Neural progenitor cell (in vitro differentiated cells): ENCODE data around the gene PITX3. TPM values are rescaled to one million over a fixed set of nuclear protein-coding genes. Genes with fewer than 3 reads are reported as not detected.

Experiments
- DNase-seq: peaks from one replicate; pipeline ENCODE4 v3.0.0-alpha.2; 2016; ENCODE audit warnings: low spot score
- H2AFZ ChIP-seq: fragments of 200-600 bp; sonication (generic); replicated peaks from 2 replicates; pipeline ENCODE4 v1.6.1; 2016; ENCODE audit warnings: antibody characterized with exemption
- H3F3A ChIP-seq: fragments of 200-600 bp; sonication (generic); 2 replicates; pipeline ENCODE4 v1.6.1; 2016; ENCODE audit warnings: antibody characterized with exemption, low read depth
- H3K27ac ChIP-seq: fragments of 200-600 bp; sonication (generic); 2 replicates; pipeline ENCODE4 v1.5.1; 2016; ENCODE audit warnings: mild to moderate bottlenecking
- H3K27me3 ChIP-seq: fragments of 200-600 bp; sonication (generic); 2 replicates; pipeline ENCODE4 v1.6.1; 2016; ENCODE audit warnings: mild to moderate bottlenecking, moderate library complexity
- H3K36me3 ChIP-seq: fragments of 200-600 bp; sonication (generic); 2 replicates; pipeline ENCODE4 v1.5.1; 2016
- H3K4me1 ChIP-seq: fragments of 200-600 bp; sonication (generic); 2 replicates; pipeline ENCODE4 v1.6.1; 2016; ENCODE audit warnings: mixed run types
- H3K4me2 ChIP-seq: fragments of 200-600 bp; sonication (generic); 2 replicates; pipeline ENCODE4 v1.6.1; 2016
- H3K4me3 ChIP-seq: fragments of 200-600 bp; sonication (generic); 2 replicates; pipeline ENCODE4 v1.5.1; 2016
- H3K79me2 ChIP-seq: fragments of 200-600 bp; sonication (generic); 2 replicates; pipeline ENCODE4 v1.6.1; 2016; ENCODE audit warnings: low read depth
- H3K9ac ChIP-seq: fragments of 200-600 bp; sonication (generic); 2 replicates; pipeline ENCODE4 v1.6.1; 2016
- H3K9me3 ChIP-seq: fragments of 200-600 bp; sonication (generic); 2 replicates; pipeline ENCODE4 v1.5.1; 2016; ENCODE audit warnings: low read depth
- H4K20me1 ChIP-seq: fragments of 200-600 bp; sonication (generic); 2 replicates; pipeline ENCODE4 v1.6.1; 2016; ENCODE audit warnings: low read depth
- H3K27ac Mint-ChIP-seq: 3 replicates; pipeline ENCODE4 v1.8.0; 2021; ENCODE audit warnings: mixed read lengths
- H3K27me3 Mint-ChIP-seq: 2 replicates; pipeline ENCODE4 v1.8.0; 2022; ENCODE audit warnings: low read depth, mild to moderate bottlenecking, inconsistent platforms, moderate library complexity, mixed read lengths; ENCODE audit not compliant: insufficient read depth
- H3K36me3 Mint-ChIP-seq: 3 replicates; pipeline ENCODE4 v1.8.0; 2021; ENCODE audit warnings: mixed read lengths
- H3K4me1 Mint-ChIP-seq: 3 replicates; pipeline ENCODE4 v1.8.0; 2021; ENCODE audit warnings: mixed read lengths
- H3K4me3 Mint-ChIP-seq: 3 replicates; pipeline ENCODE4 v1.8.0; 2021; ENCODE audit warnings: mild to moderate bottlenecking, moderate library complexity, mixed read lengths
- H3K9me3 Mint-ChIP-seq: 3 replicates; pipeline ENCODE4 v1.8.0; 2020; ENCODE audit warnings: mixed read lengths
- CTCF ChIP-seq: fragments of 200-600 bp; sonication (generic); IDR thresholded peaks from 2 replicates; pipeline ENCODE4 v1.5.1; 2017; ENCODE audit warnings: antibody characterized with exemption, mild to moderate bottlenecking
- EZH2 ChIP-seq: fragments of 200-600 bp; sonication (generic); IDR thresholded peaks from 2 replicates; pipeline ENCODE4 v1.6.1; 2017; ENCODE audit warnings: antibody characterized with exemption, mild to moderate bottlenecking, moderate library complexity
- EZH2phosphoT487 ChIP-seq: fragments of 200-600 bp; sonication (generic); IDR thresholded peaks from 2 replicates; pipeline ENCODE4 v1.6.1; 2017; ENCODE audit warnings: antibody characterized with exemption
- total RNA-seq: library from RNA; depleted of rRNA; stranded (reverse); fragments of >200 nt; gene quantifications from 2 replicates; pipeline ENCODE4 v1.2.3, GENCODE V29; 2015; ENCODE audit warnings: low replicate concordance

PITX3 gene
- total RNA-seq, 1 donor from 2014 or later = not detected

- H3K27ac ChIP-seq = no peak overlapping the region
- H3F3A ChIP-seq = peaks cover 3% of the 10 kb centered on the region
- no peak for TF ChIP-seq CTCF
- TF ChIP-seq EZH2 = no peak
- no peak for TF ChIP-seq EZH2phosphoT487
- H3K36me3 Mint-ChIP-seq = peaks cover 17% of the 10 kb centered on the region
- no peak overlapping the region for H3K27ac Mint-ChIP-seq
- peaks cover 25% of the 10 kb centered on the region for H4K20me1 ChIP-seq
- no peaks in the 10 kb centered on the region for H3K4me1 ChIP-seq
- no peak for DNase-seq
- no peak overlapping the region for H3K4me3 Mint-ChIP-seq
- H3K4me1 Mint-ChIP-seq = peaks cover 3% of the 10 kb centered on the region
- H3K9me3 Mint-ChIP-seq = no peaks in the 10 kb centered on the region
- H3K4me3 ChIP-seq = no peak overlapping the region
- H3K27me3 Mint-ChIP-seq = no peaks in the 10 kb centered on the region
- H3K27me3 ChIP-seq = no peaks in the 10 kb centered on the region
- H3K9me3 ChIP-seq = no peaks in the 10 kb centered on the region
- H3K79me2 ChIP-seq = peaks cover 9% of the 10 kb centered on the region
- H3K4me2 ChIP-seq = no peak overlapping the region
- no peak overlapping the region for H2AFZ ChIP-seq
- no peak overlapping the region for H3K9ac ChIP-seq
- H3K36me3 ChIP-seq = no peaks in the 10 kb centered on the region
Observed at GRCh38 chr10:102266670-102267069, 25.4 kb upstream of the PITX3 start.

DNA sequence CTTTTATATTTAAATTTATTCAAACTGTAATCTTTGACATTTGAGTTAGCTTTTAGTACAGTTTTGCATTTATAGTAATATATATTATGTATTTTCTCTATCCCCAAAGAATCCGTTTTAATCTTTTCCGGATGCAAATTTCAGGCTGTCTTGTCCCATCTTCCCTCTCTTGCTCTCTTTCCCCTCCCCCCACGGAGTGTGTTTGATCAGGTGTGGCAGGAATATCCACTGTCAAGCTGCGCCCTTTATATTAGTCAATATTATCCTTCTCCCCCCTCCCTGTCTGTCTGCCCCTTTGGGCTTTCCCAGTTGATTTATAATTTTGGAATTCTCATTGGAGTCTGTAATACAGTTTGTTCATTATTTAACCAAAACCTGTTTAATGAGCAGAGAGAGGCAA, 23.1 kb upstream of the PITX3 start:
- H4K20me1 ChIP-seq = peaks cover 22% of the 10 kb centered on the region
- Mint-ChIP-seq H3K9me3 (no peaks in the 10 kb centered on the region), H3K27ac (no peak overlapping the region), H3K4me3 (no peak overlapping the region), H3K4me1 (peaks cover 11% of the 10 kb centered on the region), H3K27me3 (no peaks in the 10 kb centered on the region), H3K36me3 (peaks cover 23% of the 10 kb centered on the region)
- peaks cover 2% of the 10 kb centered on the region for H3F3A ChIP-seq
- no peak overlapping the region for H3K4me3 ChIP-seq
- no peak overlapping the region for H3K4me2 ChIP-seq
- no peaks in the 10 kb centered on the region for H3K27me3 ChIP-seq
- no peaks in the 10 kb centered on the region for H3K4me1 ChIP-seq
- TF ChIP-seq EZH2 (no peak), EZH2phosphoT487 (no peak), CTCF (no peak)
- peaks cover 8% of the 10 kb centered on the region for H3K79me2 ChIP-seq
- no peak overlapping the region for H2AFZ ChIP-seq
- no peak for DNase-seq
- no peak overlapping the region for H3K9ac ChIP-seq
- H3K27ac ChIP-seq = no peak overlapping the region
- no peaks in the 10 kb centered on the region for H3K9me3 ChIP-seq
- peaks cover 6% of the 10 kb centered on the region for H3K36me3 ChIP-seq

DNA sequence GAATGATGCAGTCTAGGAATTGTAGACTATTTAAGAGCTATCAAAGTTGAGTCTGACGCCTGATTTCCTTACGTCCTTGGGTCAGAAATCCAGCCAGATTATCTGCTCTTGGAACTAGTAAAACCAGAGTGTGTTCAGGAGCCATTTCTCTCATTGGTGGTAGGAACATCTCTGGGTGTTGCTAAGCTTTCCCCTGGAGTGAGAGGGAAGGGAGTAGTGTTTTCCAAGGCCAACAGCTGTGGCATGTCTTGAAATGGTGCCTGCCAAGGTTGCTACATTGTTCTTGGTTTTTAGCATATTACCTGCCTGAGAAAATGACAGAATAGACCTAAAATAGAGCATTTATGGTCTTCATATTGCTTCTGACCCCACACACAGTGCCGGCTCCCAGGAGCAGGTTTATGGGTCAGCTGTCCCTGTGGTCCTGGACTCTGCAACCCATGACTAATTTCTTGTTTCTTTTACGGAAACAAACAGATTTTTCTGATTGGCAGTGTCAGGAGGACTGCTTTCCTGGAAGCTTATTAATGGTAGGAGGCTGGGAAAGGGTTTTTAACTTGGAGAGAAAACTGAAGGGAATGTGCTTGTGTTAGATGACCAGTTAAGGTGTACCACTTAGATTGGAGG, 21.5 kb upstream of the PITX3 start:
- no peak for TF ChIP-seq CTCF
- TF ChIP-seq EZH2phosphoT487 = no peak
- no peak for TF ChIP-seq EZH2
- Histone ChIP-seq H4K20me1 (peaks cover 15% of the 10 kb centered on the region), H2AFZ (no peak overlapping the region), H3K27ac (no peak overlapping the region), H3K27me3 (no peaks in the 10 kb centered on the region), H3K4me2 (no peak overlapping the region), H3K9ac (no peak overlapping the region), H3K4me3 (no peak overlapping the region), H3K79me2 (peaks cover 8% of the 10 kb centered on the region), H3K9me3 (no peaks in the 10 kb centered on the region), H3K4me1 (no peaks in the 10 kb centered on the region), H3F3A (no peaks in the 10 kb centered on the region), H3K36me3 (peaks cover 12% of the 10 kb centered on the region)
- H3K27me3 Mint-ChIP-seq = no peaks in the 10 kb centered on the region
- H3K36me3 Mint-ChIP-seq = peaks cover 21% of the 10 kb centered on the region
- no peaks in the 10 kb centered on the region for H3K9me3 Mint-ChIP-seq
- peaks cover 11% of the 10 kb centered on the region for H3K4me1 Mint-ChIP-seq
- no peak overlapping the region for H3K4me3 Mint-ChIP-seq
- no peak for DNase-seq
- H3K27ac Mint-ChIP-seq = no peak overlapping the region
